Natural killer cell (primary cell): ENCODE data around the gene MTG2. TPM values are rescaled to one million over a fixed set of nuclear protein-coding genes. Genes with fewer than 3 reads are reported as not detected.

Source experiments
- ATAC-seq, 3 donors: fragments of 150-1000 bp in 2 of 3; fragments of 200-7000 bp in 1 of 3; cut with Tn5 transposase; 1 replicate in 1 of 3; 2 replicates in 2 of 3; pipeline ENCODE4 v1.10.0; 2021; ENCODE audit warnings: mild to moderate bottlenecking in 2 of 3, moderate library complexity in 2 of 3
- DNase-seq, 2 donors: peaks; one replicate each; pipeline versions ENCODE4 v3.0.0 to v3.0.0-alpha.2; 2013 to 2021; ENCODE audit warnings: mixed read lengths in 1 of 2
- H3K27ac ChIP-seq: one replicate; pipeline ENCODE4 v1.5.1; 2013; ENCODE audit warnings: mild to moderate bottlenecking, low read length
- H3K27me3 ChIP-seq: one replicate; pipeline ENCODE4 v1.6.1; 2013; ENCODE audit warnings: low read length; ENCODE audit not compliant: control insufficient read depth, insufficient read depth
- H3K36me3 ChIP-seq: one replicate; pipeline ENCODE4 v1.6.1; 2013; ENCODE audit warnings: low read length; ENCODE audit not compliant: control insufficient read depth, insufficient read depth
- H3K4me1 ChIP-seq: one replicate; pipeline ENCODE4 v1.6.1; 2013; ENCODE audit warnings: low read length; ENCODE audit not compliant: control insufficient read depth, insufficient read depth
- H3K4me3 ChIP-seq: one replicate; pipeline ENCODE4 v1.5.1; 2013; ENCODE audit warnings: low read length
- H3K9me3 ChIP-seq: one replicate; pipeline ENCODE4 v1.6.1; 2013; ENCODE audit warnings: low read length; ENCODE audit not compliant: control insufficient read depth, insufficient read depth
- H3K27ac Mint-ChIP-seq, 2 donors: one replicate each; pipeline ENCODE4 v1.8.0; 2022; ENCODE audit warnings: mild to moderate bottlenecking in 2 of 2, mixed read lengths in 2 of 2, moderate library complexity in 1 of 2
- H3K27me3 Mint-ChIP-seq, 2 donors: one replicate each; pipeline ENCODE4 v1.8.0; 2022; ENCODE audit warnings: low read depth in 2 of 2, mixed read lengths in 2 of 2
- H3K36me3 Mint-ChIP-seq: one replicate; pipeline ENCODE4 v1.8.0; 2022; ENCODE audit warnings: mixed read lengths
- H3K4me1 Mint-ChIP-seq, 2 donors: one replicate each; pipeline ENCODE4 v1.8.0; 2022; ENCODE audit warnings: mixed read lengths in 2 of 2
- H3K4me3 Mint-ChIP-seq: one replicate; pipeline ENCODE4 v1.8.0; 2022; ENCODE audit warnings: mild to moderate bottlenecking, moderate library complexity, mixed read lengths
- H3K9me3 Mint-ChIP-seq, 2 donors: one replicate each; pipeline ENCODE4 v1.8.0; 2022; ENCODE audit warnings: mixed read lengths in 2 of 2
- WGBS: methylation state at CpG from one replicate; pipeline ENCODE4 v1.1.7; 2013; ENCODE audit warnings: missing lambda C conversion rate; ENCODE audit not compliant: insufficient coverage; 5-methylcytosine and 5-hydroxymethylcytosine counted together
- intact Hi-C: fragments of 100-400 bp; cut with micrococcal nuclease; formaldehyde crosslinking; loops from one replicate; pipeline ENCODE4 v1.14.2; 2022
- total RNA-seq, 4 donors: library from RNA; stranded (reverse); fragments of 120-200 nt in 1 of 4; gene quantifications; one replicate each; pipeline versions ENCODE4 v1.2.3 to v1.2.4, GENCODE V29; 2013 to 2022
- TF ChIP-seq, protein P1 (sequence below): fragments of 200-600 bp; IDR thresholded peaks from one replicate; pipeline ENCODE4 v1.8.0; 2022; ENCODE audit warnings: antibody characterized with exemption

The MTG2 gene
- total RNA-seq, 3 donors from 2014 or later (not counting 1 experiment from before 2014, with no cell fraction given): 16.8 to 25.8 (median 25.3) TPM

- no peaks in the 10 kb centered on the region for H3K36me3 ChIP-seq
These were observed 28.4 kb downstream of the MTG2 start for GRCh38 chr20:62211216-62211615.

GRCh38 chr20:62211769-62212288 lies 29.0 kb downstream of the MTG2 start:
- no peaks in the 10 kb centered on the region for H3K9me3 Mint-ChIP-seq
- DNase-seq (no peak), ATAC-seq (no peak)
- intact Hi-C loops: no loop called here
- no peaks in the 10 kb centered on the region for H3K36me3 Mint-ChIP-seq
- Histone ChIP-seq H3K27me3 (peaks cover 6% of the 10 kb centered on the region), H3K4me3 (no peak overlapping the region), H3K9me3 (no peaks in the 10 kb centered on the region), H3K4me1 (no peaks in the 10 kb centered on the region), H3K27ac (no peak overlapping the region), H3K36me3 (no peaks in the 10 kb centered on the region)
- no peaks in the 10 kb centered on the region for H3K4me1 Mint-ChIP-seq
- H3K27ac Mint-ChIP-seq: no peak overlapping the region
- H3K27me3 Mint-ChIP-seq: peaks cover 0 to 6% of the 10 kb centered on the region in 2 donors
- WGBS: 76% methylated on average over 9 of the region's 9 CpGs
- TF ChIP-seq, protein P1, sequence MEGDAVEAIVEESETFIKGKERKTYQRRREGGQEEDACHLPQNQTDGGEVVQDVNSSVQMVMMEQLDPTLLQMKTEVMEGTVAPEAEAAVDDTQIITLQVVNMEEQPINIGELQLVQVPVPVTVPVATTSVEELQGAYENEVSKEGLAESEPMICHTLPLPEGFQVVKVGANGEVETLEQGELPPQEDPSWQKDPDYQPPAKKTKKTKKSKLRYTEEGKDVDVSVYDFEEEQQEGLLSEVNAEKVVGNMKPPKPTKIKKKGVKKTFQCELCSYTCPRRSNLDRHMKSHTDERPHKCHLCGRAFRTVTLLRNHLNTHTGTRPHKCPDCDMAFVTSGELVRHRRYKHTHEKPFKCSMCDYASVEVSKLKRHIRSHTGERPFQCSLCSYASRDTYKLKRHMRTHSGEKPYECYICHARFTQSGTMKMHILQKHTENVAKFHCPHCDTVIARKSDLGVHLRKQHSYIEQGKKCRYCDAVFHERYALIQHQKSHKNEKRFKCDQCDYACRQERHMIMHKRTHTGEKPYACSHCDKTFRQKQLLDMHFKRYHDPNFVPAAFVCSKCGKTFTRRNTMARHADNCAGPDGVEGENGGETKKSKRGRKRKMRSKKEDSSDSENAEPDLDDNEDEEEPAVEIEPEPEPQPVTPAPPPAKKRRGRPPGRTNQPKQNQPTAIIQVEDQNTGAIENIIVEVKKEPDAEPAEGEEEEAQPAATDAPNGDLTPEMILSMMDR: no peak
- H3K4me3 Mint-ChIP-seq: no peak overlapping the region

More at GRCh38 chr20:62211216-62211615, 28.4 kb downstream of the MTG2 start:
- DNase-seq (no peak), ATAC-seq (no peak)
- no peaks in the 10 kb centered on the region for H3K9me3 Mint-ChIP-seq
- H3K36me3 Mint-ChIP-seq: no peaks in the 10 kb centered on the region
- TF ChIP-seq, protein P1: no peak
- Histone ChIP-seq H3K27ac (no peak overlapping the region), H3K27me3 (peaks cover 6% of the 10 kb centered on the region), H3K4me1 (no peaks in the 10 kb centered on the region), H3K4me3 (no peak overlapping the region), H3K9me3 (no peaks in the 10 kb centered on the region)
- H3K27me3 Mint-ChIP-seq: peaks cover 0 to 6% of the 10 kb centered on the region in 2 donors
- H3K4me3 Mint-ChIP-seq: no peak overlapping the region
- intact Hi-C loops: no loop called here
- 90% methylated on average over 8 of the region's 8 CpGs for WGBS
- H3K27ac Mint-ChIP-seq: no peak overlapping the region
- no peaks in the 10 kb centered on the region for H3K4me1 Mint-ChIP-seq

GRCh38 chr20:62212299-62212698 lies 29.5 kb downstream of the MTG2 start:
- Mint-ChIP-seq H3K4me3 (no peak overlapping the region), H3K36me3 (no peaks in the 10 kb centered on the region), H3K9me3 (no peaks in the 10 kb centered on the region), H3K4me1 (no peaks in the 10 kb centered on the region), H3K27ac (no peak overlapping the region), H3K27me3 (peaks cover 0 to 6% of the 10 kb centered on the region in 2 donors)
- intact Hi-C loops: no loop called here
- no peak for DNase-seq
- WGBS: 52% methylated on average over 10 of the region's 10 CpGs
- Histone ChIP-seq H3K27ac (no peak overlapping the region), H3K4me1 (no peaks in the 10 kb centered on the region), H3K27me3 (peaks cover 6% of the 10 kb centered on the region), H3K36me3 (no peaks in the 10 kb centered on the region), H3K9me3 (no peaks in the 10 kb centered on the region), H3K4me3 (no peak overlapping the region)
- TF ChIP-seq, protein P1: no peak
- ATAC-seq: no peak

GRCh38 chr20:62214067-62214466 lies 31.2 kb downstream of the MTG2 start:
- no peak overlapping the region for H3K4me3 Mint-ChIP-seq
- no peaks in the 10 kb centered on the region for H3K4me1 ChIP-seq
- TF ChIP-seq, protein P1: no peak
- peaks cover 0 to 16% of the 10 kb centered on the region in 2 donors for H3K27me3 Mint-ChIP-seq
- no peak overlapping the region for H3K4me3 ChIP-seq
- H3K9me3 Mint-ChIP-seq: no peaks in the 10 kb centered on the region
- ATAC-seq (no peak), DNase-seq (no peak)
- 67% methylated on average over 12 of the region's 12 CpGs for WGBS
- no peaks in the 10 kb centered on the region for H3K36me3 Mint-ChIP-seq
- intact Hi-C loops: no loop called here
- no peak overlapping the region for H3K27ac ChIP-seq
- no peak overlapping the region for H3K27ac Mint-ChIP-seq
- no peaks in the 10 kb centered on the region for H3K9me3 ChIP-seq
- no peaks in the 10 kb centered on the region for H3K4me1 Mint-ChIP-seq
- no peaks in the 10 kb centered on the region for H3K36me3 ChIP-seq
- H3K27me3 ChIP-seq: peaks cover 12% of the 10 kb centered on the region
